AG04450 (cell line): Measurements from ENCODE around the gene GTSE1. TPM values are rescaled to one million over a fixed set of nuclear protein-coding genes. Genes with fewer than 3 reads are reported as not detected.

ENCODE experiments used
- CTCF ChIA-PET: fragments of 300-600, 350-600 bp; formaldehyde crosslinking; extraction: SDS; loops from one replicate; lab custom pipeline; 2022; ENCODE audit warnings: antibody characterized with exemption, inconsistent platforms; lab: Charles Lee
- POLR2A ChIA-PET: fragments of 350-600 bp; formaldehyde crosslinking; extraction: SDS; loops from one replicate; lab custom pipeline; 2021; ENCODE audit warnings: antibody characterized with exemption, inconsistent platforms; lab: Yijun Ruan, JAX
- DNase-seq: peaks from one replicate; pipeline ENCODE4 v3.0.0-alpha.2; 2011; ENCODE audit warnings: low read depth, low spot score
- H3K27ac ChIP-seq: one replicate; pipeline ENCODE4 v1.5.1; 2012; ENCODE audit warnings: low read depth, low read length, control low read depth
- H3K27me3 ChIP-seq: one replicate; pipeline ENCODE4 v1.6.0; 2012; ENCODE audit warnings: low read length; ENCODE audit not compliant: control insufficient read depth, insufficient read depth
- H3K4me3 ChIP-seq: 2 replicates; pipeline ENCODE4 v1.5.1; 2011; ENCODE audit warnings: mild to moderate bottlenecking, low read depth, low read length, control low read depth
- H3K9me3 ChIP-seq: 2 replicates; pipeline ENCODE4 v1.5.1; 2012; ENCODE audit warnings: low read length; ENCODE audit not compliant: control insufficient read depth, insufficient read depth
- CTCF ChIP-seq: IDR thresholded peaks from 2 replicates; pipeline ENCODE4 v1.5.1; 2011; ENCODE audit warnings: low read depth, low read length, control low read depth, inconsistent platforms
- polyA minus RNA-seq: library from RNA; depleted of rRNA, polyadenylated mRNA; stranded (reverse); fragments of >200 nt; gene quantifications from 2 replicates; pipeline ENCODE4 v1.2.3, GENCODE V29; 2011; rRNA and poly(A)+ RNA removed
- polyA plus RNA-seq: library from polyadenylated mRNA; depleted of rRNA; stranded (reverse); fragments of >200 nt; gene quantifications from 2 replicates; pipeline ENCODE4 v1.2.3, GENCODE V29; 2011; rRNA removed

GTSE1 gene
- polyA plus RNA-seq (3.6 and 4.0 TPM in 2 replicates), polyA minus RNA-seq (3.0 and 3.9 TPM in 2 replicates)

GRCh38 chr22:46296257-46297150 lies at the start of gene GTSE1:
TSS of gene GTSE1 (plus strand) at chr22:46296870. CDS start at chr22:46297401, 531 bp downstream.
- ChIA-PET POLR2A (interaction anchor here (0.9 to 1.5 kb wide), 3 partner anchors 14 to 46 kb away, joined by 3 to 4 read pairs (median 3); no protein-coding TSS in a partner anchor), CTCF (no interaction called here)
- Histone ChIP-seq H3K9me3 (peaks cover 6% of the 10 kb centered on the region), H3K27me3 (no peaks in the 10 kb centered on the region), H3K4me3 (peak within 1 kb of the TSS; percentile 72), H3K27ac (peak within 1 kb of the TSS; percentile 83)
- peak; percentile 92 for DNase-seq
- 0 out of 2 replicates have a peak, but pooled peaks have one; percentile 10 for TF ChIP-seq CTCF

- POLR2A ChIA-PET = no interaction called here
These were observed 49.2 kb upstream of the GTSE1 start for GRCh38 chr22:46247443-46247975.

GRCh38 chr22:46250035-46250782 lies 46.5 kb upstream of the GTSE1 start, which contains the start of gene CDPF1:
TSS of gene CDPF1 (minus strand) at chr22:46250293. CDS start at chr22:46248284, 2,009 bp downstream.
- no peak for TF ChIP-seq CTCF
- peak within 1 kb of the TSS; percentile 86 for H3K4me3 ChIP-seq
- H3K27me3 ChIP-seq = no peaks in the 10 kb centered on the region
- peak within 1 kb of the TSS; percentile 57 for H3K27ac ChIP-seq
- POLR2A ChIA-PET = interaction anchor here (0.5 to 1.3 kb wide), 7 partner anchors 19 to 520 kb away, joined by 3 to 8 read pairs (median 4); no protein-coding TSS in a partner anchor
- DNase-seq = peak; percentile 37
- CTCF ChIA-PET = no interaction called here
- H3K9me3 ChIP-seq = peaks cover 3% of the 10 kb centered on the region; the same call in 1 of the 2 replicates

More at GRCh38 chr22:46247443-46247975, 49.2 kb upstream of the GTSE1 start:
- Histone ChIP-seq H3K9me3 (peaks cover 3% of the 10 kb centered on the region; the same call in 1 of the 2 replicates), H3K27me3 (no peaks in the 10 kb centered on the region), H3K4me3 (no peak overlapping the region), H3K27ac (no peak overlapping the region)
- TF ChIP-seq CTCF = no peak
- no peak for DNase-seq
- CTCF ChIA-PET = interaction anchor here (0.5 kb wide), 1 partner anchor 241 kb away, joined by 3 read pairs; no protein-coding TSS in a partner anchor

GRCh38 chr22:46250783-46251125 lies 45.9 kb upstream of the GTSE1 start:
- no peak for DNase-seq
- H3K27me3 ChIP-seq = no peaks in the 10 kb centered on the region
- no peak overlapping the region for H3K27ac ChIP-seq
- peaks cover 3% of the 10 kb centered on the region; the same call in 1 of the 2 replicates for H3K9me3 ChIP-seq
- POLR2A ChIA-PET = interaction anchor here (0.5 to 1.3 kb wide), 5 partner anchors 18 to 520 kb away, joined by 3 to 8 read pairs (median 4); no protein-coding TSS in a partner anchor
- CTCF ChIA-PET = no interaction called here
- TF ChIP-seq CTCF = no peak
- H3K4me3 ChIP-seq = peak overlapping the region; percentile 86
